ENCODE data around the gene LYPD6.

The LYPD6 gene

GRCh38 chr2:149387411-149387810 is 57.0 kb downstream of the LYPD6 start:
- no peak overlapping the region for H3K4me3 ChIP-seq (ENCODE audit: low read depth, low read length)
- in situ Hi-C loops (cut with HindIII; ENCODE audit: low sequenced_read_pairs), result no loop called here
- TF ChIP-seq, protein P1, sequence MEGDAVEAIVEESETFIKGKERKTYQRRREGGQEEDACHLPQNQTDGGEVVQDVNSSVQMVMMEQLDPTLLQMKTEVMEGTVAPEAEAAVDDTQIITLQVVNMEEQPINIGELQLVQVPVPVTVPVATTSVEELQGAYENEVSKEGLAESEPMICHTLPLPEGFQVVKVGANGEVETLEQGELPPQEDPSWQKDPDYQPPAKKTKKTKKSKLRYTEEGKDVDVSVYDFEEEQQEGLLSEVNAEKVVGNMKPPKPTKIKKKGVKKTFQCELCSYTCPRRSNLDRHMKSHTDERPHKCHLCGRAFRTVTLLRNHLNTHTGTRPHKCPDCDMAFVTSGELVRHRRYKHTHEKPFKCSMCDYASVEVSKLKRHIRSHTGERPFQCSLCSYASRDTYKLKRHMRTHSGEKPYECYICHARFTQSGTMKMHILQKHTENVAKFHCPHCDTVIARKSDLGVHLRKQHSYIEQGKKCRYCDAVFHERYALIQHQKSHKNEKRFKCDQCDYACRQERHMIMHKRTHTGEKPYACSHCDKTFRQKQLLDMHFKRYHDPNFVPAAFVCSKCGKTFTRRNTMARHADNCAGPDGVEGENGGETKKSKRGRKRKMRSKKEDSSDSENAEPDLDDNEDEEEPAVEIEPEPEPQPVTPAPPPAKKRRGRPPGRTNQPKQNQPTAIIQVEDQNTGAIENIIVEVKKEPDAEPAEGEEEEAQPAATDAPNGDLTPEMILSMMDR (IDR thresholded peaks at IDR 0.05; ENCODE audit: low read depth, low read length, missing control alignments), result no peak
- no peak for DNase-seq (ENCODE audit: low read depth)

GRCh38 chr2:149388120-149388816 is 57.9 kb downstream of the LYPD6 start:
- TF ChIP-seq, protein P1 (IDR thresholded peaks at IDR 0.05; ENCODE audit: low read depth, low read length, missing control alignments), result no peak
- DNase-seq (ENCODE audit: low read depth), result no peak
- in situ Hi-C loops (cut with HindIII; ENCODE audit: low sequenced_read_pairs), result no loop called here
- no peak overlapping the region for H3K4me3 ChIP-seq (ENCODE audit: low read depth, low read length)

DNA sequence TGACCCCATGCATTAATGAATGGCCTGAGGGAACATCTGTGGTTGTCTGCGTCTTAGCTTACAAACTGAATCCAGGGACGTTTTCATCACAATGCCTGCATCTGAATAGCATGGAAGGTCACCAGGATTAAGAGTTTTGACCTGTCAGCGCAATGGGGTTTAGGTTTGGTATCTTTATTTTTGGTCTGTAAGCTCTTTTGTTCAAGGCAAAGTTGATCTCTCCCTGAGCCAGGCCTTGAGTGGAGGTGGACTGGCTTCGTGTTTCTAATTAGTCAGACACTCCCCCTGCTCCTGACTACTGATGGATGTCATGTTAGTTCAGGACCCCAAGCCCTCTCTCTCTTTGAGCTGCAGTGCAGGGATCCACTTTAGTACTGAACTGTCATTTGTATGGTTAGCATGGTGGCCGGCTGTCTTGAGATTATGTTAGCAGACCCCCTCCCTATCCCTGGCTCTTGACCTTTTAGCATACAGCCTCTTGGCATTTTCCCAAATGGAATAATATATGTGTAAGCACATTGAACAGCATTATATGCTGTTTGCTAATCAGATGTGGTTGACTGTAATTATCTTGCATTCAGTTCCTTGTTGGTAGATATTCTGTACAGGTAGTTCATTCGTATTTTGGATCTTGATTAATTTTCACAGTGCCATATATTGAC is 59.2 kb downstream of the LYPD6 start:
- in situ Hi-C loops (cut with HindIII; ENCODE audit: low sequenced_read_pairs), result no loop called here
- DNase-seq (ENCODE audit: low read depth), result no peak
- TF ChIP-seq, protein P1 (IDR thresholded peaks at IDR 0.05; ENCODE audit: low read depth, low read length, missing control alignments), result no peak
- no peak overlapping the region for H3K4me3 ChIP-seq (ENCODE audit: low read depth, low read length)

- TF ChIP-seq, protein P1 (IDR thresholded peaks at IDR 0.05; ENCODE audit: low read depth, low read length, missing control alignments), result no peak
- in situ Hi-C loops (cut with HindIII; ENCODE audit: low sequenced_read_pairs), result no loop called here
- H3K4me3 ChIP-seq (ENCODE audit: low read depth, low read length), result no peak overlapping the region
- no peak for DNase-seq (ENCODE audit: low read depth)
These were observed 63.2 kb downstream of the LYPD6 start for GRCh38 chr2:149393614-149394013.

- no peak overlapping the region for H3K4me3 ChIP-seq (ENCODE audit: low read depth, low read length)
- TF ChIP-seq, protein P1 (IDR thresholded peaks at IDR 0.05; ENCODE audit: low read depth, low read length, missing control alignments), result no peak
- in situ Hi-C loops (cut with HindIII; ENCODE audit: low sequenced_read_pairs), result no loop called here
- DNase-seq (ENCODE audit: low read depth), result no peak
These were observed 64.5 kb downstream of the LYPD6 start for GRCh38 chr2:149394864-149395263.

- TF ChIP-seq, protein P1 (IDR thresholded peaks at IDR 0.05; ENCODE audit: low read depth, low read length, missing control alignments), result no peak
These were observed 69.7 kb downstream of the LYPD6 start for GRCh38 chr2:149399934-149400615.

More at GRCh38 chr2:149399934-149400615, 69.7 kb downstream of the LYPD6 start:
- in situ Hi-C loops (cut with HindIII; ENCODE audit: low sequenced_read_pairs), result no loop called here
- H3K4me3 ChIP-seq (ENCODE audit: low read depth, low read length), result no peak overlapping the region
- DNase-seq (ENCODE audit: low read depth), result no peak

Data from astrocyte of the cerebellum (primary cell).